TTC549 (cell line): ENCODE measurements around the gene UNC45A.
"Not testable (repeated sequence)": the region's sequence is repeated elsewhere in the genome, so short reads cannot be mapped to it uniquely, and the experiment has no call there.

Source experiments
- FAIRE-seq: peaks from 2 replicates; lab custom pipeline; 2012; peaks lifted over from hg19 to GRCh38; lab: Jason Lieb, UNC

Gene UNC45A

DNA sequence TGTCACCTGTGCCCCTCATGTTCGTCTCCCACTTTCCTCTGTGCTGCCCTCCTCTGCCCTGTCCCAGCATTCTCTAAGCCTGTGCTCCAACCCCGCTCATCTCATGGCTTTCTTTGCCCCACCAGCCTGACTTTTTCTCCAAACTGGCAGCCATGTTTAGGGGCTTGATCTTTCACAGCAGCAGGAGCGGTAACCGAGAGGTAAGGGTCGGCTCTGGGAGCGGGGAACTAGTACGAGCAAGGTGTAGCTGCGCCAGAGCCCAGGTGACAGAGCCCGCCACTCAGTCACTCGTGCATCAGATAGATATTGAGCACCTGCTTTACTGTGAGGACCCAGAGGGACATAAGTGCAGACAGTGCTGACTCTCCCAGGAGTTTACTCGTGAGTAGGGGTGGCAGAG is 18.6 kb upstream of the UNC45A start:
- no peak for FAIRE-seq

DNA sequence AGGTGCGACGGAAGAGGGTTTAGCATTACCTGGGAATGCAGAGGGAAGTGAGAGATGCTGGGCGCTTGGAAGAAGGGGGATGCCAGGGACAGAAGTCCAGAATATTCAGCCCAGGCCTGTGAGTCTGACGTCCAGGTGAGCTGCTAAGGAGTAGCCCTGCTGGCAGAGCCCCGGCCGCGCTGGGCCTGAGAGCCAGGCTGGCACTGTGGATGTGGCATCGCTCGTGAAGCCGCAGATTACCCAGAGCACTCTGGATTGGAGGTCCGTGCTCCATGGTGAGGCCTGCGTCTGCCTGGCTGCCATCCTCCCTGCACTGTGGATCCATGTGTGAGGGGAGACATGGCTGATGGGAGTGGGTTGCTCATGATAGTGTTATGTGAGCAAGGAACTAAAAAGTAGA is 17.5 kb upstream of the UNC45A start:
- FAIRE-seq = no peak

DNA sequence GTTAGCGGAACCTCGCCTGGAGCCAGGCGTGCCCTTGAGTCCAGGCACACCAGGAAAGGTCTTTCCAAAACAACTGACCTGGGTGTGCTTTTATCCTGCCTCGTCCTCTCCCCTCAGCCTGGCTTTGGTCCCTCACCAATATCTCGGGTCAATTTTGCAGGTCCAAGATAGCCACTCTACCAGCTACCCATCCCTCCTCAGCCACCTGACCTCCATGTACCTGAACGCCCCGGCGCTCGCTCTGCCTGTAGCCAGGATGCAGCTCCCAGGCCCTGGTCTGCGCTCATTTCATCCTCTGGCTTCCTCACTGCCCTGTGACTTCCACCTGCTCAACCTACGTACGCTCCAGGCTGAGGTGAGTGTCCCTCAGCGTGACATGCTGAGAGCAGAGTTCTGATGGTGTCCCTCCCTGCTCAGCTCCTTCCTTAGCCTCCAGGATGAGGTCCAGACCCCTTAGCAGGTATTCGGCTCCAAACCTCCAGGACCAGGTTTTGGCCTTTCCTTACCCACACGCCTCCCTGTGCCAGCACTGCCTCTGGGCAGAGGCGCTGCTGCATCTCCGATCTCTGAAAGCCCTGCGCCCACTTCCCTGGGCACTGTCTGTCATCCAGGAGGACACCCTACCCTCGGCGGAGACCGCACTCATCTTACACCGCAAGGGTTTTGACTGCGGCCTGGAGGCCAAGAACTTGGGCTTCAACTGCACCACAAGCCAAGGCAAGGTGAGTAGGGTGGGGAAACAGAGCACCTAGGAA is 16.9 kb upstream of the UNC45A start:
- FAIRE-seq = no peak

DNA sequence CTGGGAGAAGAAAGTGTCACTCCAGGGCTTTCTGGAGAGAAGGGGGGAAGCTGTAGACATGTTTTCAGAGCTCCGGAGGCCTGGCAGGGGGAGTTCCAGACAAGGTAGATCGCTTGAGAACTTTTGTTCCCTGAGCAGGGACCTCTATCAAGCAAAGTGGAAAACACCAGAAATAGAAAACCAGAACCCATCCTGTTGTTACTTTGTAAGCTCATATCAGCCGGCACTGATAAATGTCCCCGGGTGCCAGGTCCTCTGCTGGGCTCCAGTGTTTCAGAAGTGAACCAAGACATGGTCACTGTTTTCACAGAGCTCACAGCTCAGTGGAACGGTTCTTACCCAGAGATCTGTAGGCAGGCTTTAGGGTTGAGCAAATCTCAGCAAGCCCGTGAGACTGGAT is 16.2 kb upstream of the UNC45A start:
- FAIRE-seq = no peak

DNA sequence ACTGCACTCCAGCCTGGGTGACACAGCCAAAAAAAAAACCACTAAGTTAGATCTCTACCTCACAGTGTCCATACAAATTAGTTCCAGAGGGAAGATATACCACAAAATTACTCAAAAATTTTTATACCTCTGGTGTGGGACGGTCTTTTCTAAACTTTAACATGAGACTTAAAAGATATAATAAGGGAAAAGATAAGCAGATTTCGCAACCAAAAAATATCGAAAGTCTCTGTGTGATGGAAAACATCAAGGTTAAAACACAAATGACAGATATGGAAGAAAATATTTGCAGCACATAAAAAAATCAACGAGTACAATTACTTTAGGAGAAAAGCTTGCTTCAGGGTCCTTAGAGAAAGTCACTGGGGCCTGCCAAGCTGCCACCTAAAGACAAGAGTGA is 13.2 kb upstream of the UNC45A start:
- no peak for FAIRE-seq

- FAIRE-seq = not testable (repeated sequence)
Observed at GRCh38 chr15:90922712-90923322, 12.3 kb upstream of the UNC45A start.

DNA sequence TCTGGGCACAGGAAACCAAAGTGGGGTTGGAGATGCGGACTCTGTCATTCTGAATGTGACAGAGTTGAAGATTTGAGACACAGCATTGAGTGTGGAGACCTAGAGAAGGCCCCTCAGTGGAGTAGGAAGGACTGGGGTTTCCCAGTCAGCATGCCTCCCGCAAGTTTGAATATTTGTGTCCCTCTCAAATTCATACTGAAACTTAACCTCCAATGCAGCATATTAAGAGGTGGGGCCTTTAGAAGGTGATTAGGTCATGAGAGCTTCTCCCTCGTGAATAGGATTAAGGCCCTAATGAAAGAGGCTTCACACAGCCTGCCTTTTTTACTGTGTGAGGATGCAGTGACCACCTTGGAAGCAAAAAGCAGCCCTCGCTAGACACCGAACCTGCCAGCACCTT is 10.7 kb upstream of the UNC45A start:
- no peak for FAIRE-seq

DNA sequence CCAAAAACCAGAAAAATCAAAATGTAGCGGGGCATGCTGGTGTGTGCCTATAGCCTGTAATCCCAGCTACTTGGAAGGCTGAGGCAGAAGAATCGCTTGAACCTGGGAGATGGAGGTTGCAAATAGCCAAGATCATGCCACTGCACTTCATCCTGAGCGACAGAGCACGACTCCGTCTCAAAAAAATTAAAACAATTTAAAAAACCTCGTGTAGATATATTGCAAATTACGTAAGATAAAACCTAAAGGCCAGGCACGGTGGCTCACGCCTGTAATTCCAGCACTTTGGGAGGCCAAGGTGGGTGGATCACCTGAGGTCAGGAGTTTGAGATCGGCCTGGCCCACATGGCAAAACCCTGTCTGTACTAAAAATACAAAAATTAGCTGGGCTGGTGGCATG is 8.3 kb upstream of the UNC45A start:
- not testable (repeated sequence) for FAIRE-seq

- FAIRE-seq = not testable (repeated sequence)
Observed at GRCh38 chr15:90928106-90928505, 7.0 kb upstream of the UNC45A start.

- FAIRE-seq = no peak
Observed at GRCh38 chr15:90929246-90930019, 5.7 kb upstream of the UNC45A start.

- FAIRE-seq = no peak
Observed at GRCh38 chr15:90930861-90931574, 4.1 kb upstream of the UNC45A start.

- no peak for FAIRE-seq
Observed at GRCh38 chr15:90931575-90931827, 3.6 kb upstream of the UNC45A start.

- no peak for FAIRE-seq
Observed at GRCh38 chr15:90931828-90932659, 3.0 kb upstream of the UNC45A start, which contains the start of gene HDDC3. HDDC3 (minus strand) TSS chr15:90932549; CDS start chr15:90932540, 9 bp downstream.

GRCh38 chr15:90932660-90932991 is 2.5 kb upstream of the UNC45A start:
- FAIRE-seq = no peak

DNA sequence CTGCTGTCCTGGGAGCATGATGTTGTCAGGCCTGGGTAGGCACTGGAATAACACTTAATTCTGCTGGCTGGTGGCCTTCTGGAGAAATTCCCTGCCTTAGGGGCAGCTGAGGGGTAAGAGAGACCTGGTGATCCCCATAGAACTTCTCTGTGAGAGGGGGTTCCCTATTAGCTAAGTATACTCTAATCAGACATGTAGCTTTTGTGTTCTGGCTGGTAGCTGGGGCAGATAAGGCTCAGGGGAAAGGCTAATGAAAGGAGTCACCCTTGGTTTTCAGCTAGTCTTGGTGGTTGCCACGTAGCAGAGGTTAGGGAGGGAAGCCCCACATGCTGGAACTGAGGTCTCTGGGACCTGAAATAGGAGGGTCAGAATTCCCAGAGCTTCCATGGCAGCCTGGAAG is 1.8 kb upstream of the UNC45A start:
- FAIRE-seq = no peak

DNA sequence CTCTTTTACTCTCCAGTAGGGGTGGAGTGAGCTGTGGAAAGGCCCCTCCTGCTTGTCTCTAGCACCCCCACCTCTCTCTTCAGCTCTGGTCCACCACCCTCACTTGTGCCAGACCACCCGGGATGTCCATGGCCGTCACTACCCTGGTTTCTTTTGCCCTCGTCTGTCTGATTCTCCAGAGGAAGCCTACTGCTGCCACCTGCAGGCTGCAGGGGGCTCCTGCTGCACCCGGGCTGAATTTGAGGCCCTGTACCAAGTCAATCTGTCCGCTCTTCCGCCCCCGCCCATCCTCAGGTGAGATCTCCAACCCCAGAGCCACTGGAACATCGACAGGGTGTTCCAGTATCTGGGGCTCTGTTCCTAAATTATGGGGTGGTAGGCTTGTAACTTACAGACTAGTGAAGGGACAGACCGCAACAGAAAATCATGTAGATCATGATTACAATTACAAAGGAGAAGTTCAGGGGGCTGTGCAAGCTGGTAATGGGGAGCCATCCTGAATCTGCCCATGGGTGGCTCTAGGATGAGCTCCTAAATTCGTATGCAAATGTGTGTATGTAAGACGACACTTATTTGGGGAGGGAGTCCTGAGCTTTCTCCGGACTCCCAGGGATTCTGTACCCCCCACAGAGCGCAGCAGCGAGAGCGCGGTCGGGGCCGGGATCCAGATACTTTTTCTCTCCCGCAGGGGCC is 683 bp upstream of the UNC45A start:
- no peak for FAIRE-seq

- FAIRE-seq = no peak
Observed at GRCh38 chr15:90936823-90937222, 1.7 kb downstream of the UNC45A start.

DNA sequence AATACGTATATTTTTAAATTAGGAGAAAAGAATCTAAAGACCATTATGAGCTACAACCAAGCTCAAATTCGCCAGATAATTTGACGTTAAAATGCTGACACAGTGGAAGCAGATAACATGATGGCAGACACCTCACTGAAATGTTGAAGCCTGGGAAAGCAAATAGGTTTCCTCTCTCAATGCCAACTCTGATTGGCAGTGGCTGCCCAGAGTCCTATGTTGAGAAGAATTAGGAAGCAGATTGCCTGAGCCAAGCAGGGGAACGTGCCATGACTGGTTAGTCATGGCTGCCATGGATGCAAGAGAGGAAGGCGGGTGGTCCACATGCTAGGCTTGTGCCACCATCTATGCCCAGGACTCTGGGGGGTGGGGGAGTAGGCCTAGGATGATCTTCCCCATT is 3.2 kb downstream of the UNC45A start:
- FAIRE-seq = no peak

- no peak for FAIRE-seq
Observed at GRCh38 chr15:90939756-90940155, 4.7 kb downstream of the UNC45A start.

DNA sequence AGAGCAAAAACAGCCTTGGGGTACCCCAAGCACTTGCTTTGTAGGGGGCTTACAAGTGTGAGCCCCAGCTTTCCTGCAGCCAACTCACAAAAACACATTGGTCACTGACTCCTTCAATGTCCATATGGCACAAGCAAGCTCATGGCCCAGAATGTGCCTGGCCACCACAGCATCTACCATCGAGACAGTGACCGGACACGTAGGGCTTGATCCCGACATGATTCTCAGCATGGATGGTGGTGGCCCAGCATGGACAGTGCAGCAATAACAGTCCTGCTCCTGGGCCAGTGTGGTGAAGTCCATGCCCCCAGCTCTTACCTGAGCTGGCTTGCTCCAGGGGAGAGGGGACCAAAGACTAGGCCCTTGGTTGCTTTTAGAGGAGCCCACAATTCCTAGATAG is 6.0 kb downstream of the UNC45A start:
- no peak for FAIRE-seq

DNA sequence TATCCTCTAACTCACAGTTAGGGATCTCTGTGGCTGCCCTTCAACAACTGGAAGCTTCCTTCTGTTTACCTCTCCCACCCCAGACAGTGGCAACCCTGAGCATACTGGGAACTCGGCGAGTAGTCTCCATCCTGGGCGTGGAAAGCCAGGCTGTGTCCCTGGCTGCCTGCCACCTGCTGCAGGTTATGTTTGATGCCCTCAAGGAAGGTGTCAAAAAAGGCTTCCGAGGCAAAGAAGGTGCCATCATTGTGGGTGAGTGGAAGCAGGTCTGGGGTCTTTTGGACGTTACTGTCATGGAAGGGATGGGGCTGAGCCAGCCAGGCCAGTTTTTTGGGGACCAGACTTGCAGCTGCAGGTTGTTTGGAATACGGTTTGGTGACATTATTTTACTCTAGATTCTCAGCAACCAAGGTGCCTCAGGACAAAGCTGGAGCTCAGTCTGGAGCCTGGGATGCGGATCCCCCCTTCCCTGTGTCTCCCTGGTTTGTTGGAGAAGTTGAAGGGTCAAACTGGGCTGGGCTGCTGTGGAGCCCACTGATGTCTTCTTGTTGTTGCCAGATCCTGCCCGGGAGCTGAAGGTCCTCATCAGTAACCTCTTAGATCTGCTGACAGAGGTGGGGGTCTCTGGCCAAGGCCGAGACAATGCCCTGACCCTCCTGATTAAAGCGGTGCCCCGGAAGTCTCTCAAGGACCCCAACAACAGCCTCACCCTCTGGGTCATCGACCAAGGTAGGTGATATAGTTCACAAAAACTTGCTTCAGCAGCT is 7.5 kb downstream of the UNC45A start:
- FAIRE-seq = no peak
